ENCODE results near the gene PROKR2. TPM values are rescaled to one million over a fixed set of nuclear protein-coding genes. Genes with fewer than 3 reads are reported as not detected.

Gene PROKR2
- total and polyA plus RNA-seq, 2 of the 13 experiments (the other 11 are each of a cell fraction or from before 2014, with no cell fraction given): not detected

GRCh38 chr20:5297280-5298004 lies 19.3 kb downstream of the PROKR2 start (continued):
- peak; percentile 75 for TF ChIP-seq PAXIP1 (CRISPR knock-in tag; conservative IDR thresholded peaks at IDR 0.05)
- peak; percentile 46; the same call in 1 of the 2 replicates for TF ChIP-seq FOXK2 (IDR thresholded peaks at IDR 0.05)
- TF ChIP-seq SRSF1 (optimal IDR thresholded peaks at IDR 0.05; ENCODE audit: low read depth, low read length): no peak
- peak; percentile 53; the same call in 1 of the 2 replicates for TF ChIP-seq CREM (IDR thresholded peaks at IDR 0.05)
- TF ChIP-seq CREM (CRISPR knock-in tag; IDR thresholded peaks at IDR 0.05): no peak
- no peak for TF ChIP-seq KAT8 (CRISPR knock-in tag; IDR thresholded peaks at IDR 0.05)
- no peak for TF ChIP-seq ZNF577 (CRISPR knock-in tag; IDR thresholded peaks at IDR 0.05; ENCODE audit: borderline replicate concordance, low read depth)
- TF ChIP-seq HMG20A (CRISPR knock-in tag; IDR thresholded peaks at IDR 0.05; ENCODE audit: borderline replicate concordance): no peak; the same call in 1 of the 2 replicates
- no peak for TF ChIP-seq BRD4 (CRISPR knock-in tag; IDR thresholded peaks at IDR 0.05)
- TF ChIP-seq ZZZ3 (CRISPR knock-in tag; IDR thresholded peaks at IDR 0.05; ENCODE audit: borderline replicate concordance): no peak
- TF ChIP-seq ZBTB20 (CRISPR knock-in tag; IDR thresholded peaks at IDR 0.05; ENCODE audit: borderline replicate concordance, low read depth): peak; percentile 39; the same call in 1 of the 2 replicates
- no peak for TF ChIP-seq ZBTB3 (CRISPR knock-in tag; IDR thresholded peaks at IDR 0.05; ENCODE audit: borderline replicate concordance, low read depth)
- TF ChIP-seq CBX1 (IDR thresholded peaks at IDR 0.05; ENCODE audit: low read depth): no peak
- no peak for TF ChIP-seq KDM2A (CRISPR knock-in tag; IDR thresholded peaks at IDR 0.05; ENCODE audit: borderline replicate concordance, low read depth)
- TF ChIP-seq ZNF597 (CRISPR knock-in tag; IDR thresholded peaks at IDR 0.05): no peak
- TF ChIP-seq ZNF546 (CRISPR knock-in tag; conservative IDR thresholded peaks at IDR 0.05): no peak
- peak; percentile 98 for TF ChIP-seq HNF1A (IDR thresholded peaks at IDR 0.05; ENCODE audit: low read depth)
- peak; percentile 94 for TF ChIP-seq HNF1A (CRISPR knock-in tag; IDR thresholded peaks at IDR 0.05; ENCODE audit: borderline replicate concordance)
- TF ChIP-seq SAP130 (CRISPR knock-in tag; IDR thresholded peaks at IDR 0.05; ENCODE audit: low read depth): peak; percentile 99
- TF ChIP-seq NKX3-1 (CRISPR knock-in tag; IDR thresholded peaks at IDR 0.05): no peak
- TF ChIP-seq RFXANK (CRISPR knock-in tag; IDR thresholded peaks at IDR 0.05): no peak
- TF ChIP-seq ZNF235 (CRISPR knock-in tag; IDR thresholded peaks at IDR 0.05; ENCODE audit: borderline replicate concordance): no peak
